SK-N-MC (cell line): ENCODE measurements around the gene TP53.

Experiments used
- EZH2 ChIP-seq: fragments of 200-600 bp; sonication (generic); IDR thresholded peaks from one replicate; pipeline ENCODE4 v1.6.1; 2017; ENCODE audit warnings: antibody characterized with exemption
- POLR2AphosphoS5 ChIP-seq: IDR thresholded peaks from 2 replicates; pipeline ENCODE4 v1.6.1; 2012; ENCODE audit warnings: mild to moderate bottlenecking, low read depth, low read length, borderline replicate concordance

DNA sequence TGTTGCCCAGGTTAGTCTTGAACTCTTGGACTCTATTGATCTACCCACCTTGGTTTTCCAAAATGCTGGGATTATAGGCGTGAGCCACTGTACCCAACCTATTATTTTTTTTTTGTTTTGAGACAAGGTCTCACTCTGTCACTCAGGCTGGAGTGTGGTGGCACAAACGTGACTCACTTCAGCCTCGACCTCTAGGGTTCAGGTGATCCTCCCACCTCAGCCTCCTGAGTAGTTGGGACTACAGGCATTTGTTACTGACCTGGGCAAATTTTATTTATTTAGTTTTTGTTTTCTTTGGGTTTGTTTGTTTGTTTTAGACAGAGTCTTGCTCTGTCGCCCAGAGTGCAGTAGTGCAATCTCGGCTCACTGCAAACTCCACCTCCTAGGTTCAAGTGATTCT, 63.6 kb downstream of the TP53 start:
- TF ChIP-seq EZH2 (no peak), POLR2AphosphoS5 (no peak)
